Heart right ventricle (tissue), 12 donors: ENCODE measurements around the gene STX16. TPM values are rescaled to one million over a fixed set of nuclear protein-coding genes. Genes with fewer than 3 reads are reported as not detected.

Source experiments
- polyA plus RNA-seq, 2 donors: library from polyadenylated mRNA; stranded (reverse); fragments of 200-250 nt; gene quantifications; one replicate each; pipeline ENCODE4 v1.2.3, GENCODE V29; 2013
- total RNA-seq, 10 donors: library from RNA; stranded (reverse); fragmentation: NEBNext Ultra II Directional in 3 of 10; extraction: Animal tissue kit (Norgen Biotek cat#: 25700) in 3 of 10; gene quantifications; one replicate each; pipeline versions ENCODE4 v1.2.1 to v1.2.4, GENCODE V29; 2021 to 2023
- donor health status: ischemic (EF 13 %, LVEDD 7.1; RV severe dilation, severe dysfunction).
- donor health status: healthy with polysubstance abuse.
- donor health status: DM: no; HTN: yes; CAD: no.
- donor health status: DM: no; HTN: no; CAD: no.
- donor health status: ischemic (EF 25% LVEDD 6.9; RV normal size, moderate dysfunction).
- donor health status: ischemic (EF 25% LVEDD 5.7; RV mildly dilated, moderate dysfunction).
- donor health status: healthy.
- donor health status: nonischemic (EF 11% LVEDD 7.7; RV severe dilation, severe dysfunction).
- donor health status: DM: yes; HTN: yes; CAD: no.
- donor health status: PGD.
- donor health status: ischemic (EF 29% LVEDD 5.4; RV normal size, mild dysfunction).
- donor health status: nonischemic (EF 23%, LVEDD 6.1; RV moderate dilation, normal function).

Gene STX16
- total and polyA plus RNA-seq, 12 donors, result 17.1 to 57.6 (median 27.0) TPM

Other genes with a start within 250 kb of the STX16 start
- gene APCDD1L, start 135.9 kb upstream of the STX16 start, total RNA-seq, result 1 to 10 TPM in 6 of 10 donors, under 1 TPM in 3, not detected in 1; 0.08 to 1.8 (median 1.1) TPM
- under 1 TPM in 1 of 2 donors, not detected in 1; 0.25 TPM for gene APCDD1L, start 135.9 kb upstream of the STX16 start, polyA plus RNA-seq
- gene NPEPL1, start 41.5 kb downstream of the STX16 start, total RNA-seq, result 10 to 100 TPM; 23.1 to 35.9 (median 29.9) TPM
- 10 to 100 TPM; 16.7 to 46.7 TPM for gene NPEPL1, start 41.5 kb downstream of the STX16 start, polyA plus RNA-seq
- gene GNAS-AS1, start 199.6 kb downstream of the STX16 start, total RNA-seq, result 1 to 10 TPM in 1 of 10 donors, under 1 TPM in 9; 0.15 to 1.5 (median 0.41) TPM
- 1 to 10 TPM in 1 of 2 donors, under 1 TPM in 1; 0.06 to 1.1 TPM for gene GNAS-AS1, start 199.6 kb downstream of the STX16 start, polyA plus RNA-seq
- 1,000 to 10,000 TPM; 1,348 to 2,208 (median 1,783) TPM for gene GNAS, start 201.4 kb downstream of the STX16 start, total RNA-seq
- gene GNAS, start 201.4 kb downstream of the STX16 start, polyA plus RNA-seq, result 1,000 to 10,000 TPM; 1,614 to 5,181 TPM